Heart right ventricle (tissue), 16 donors: ENCODE results near the gene WT1. TPM values are rescaled to one million over a fixed set of nuclear protein-coding genes. Genes with fewer than 3 reads are reported as not detected.

ENCODE experiments used
- ATAC-seq, 8 donors: fragments of 200-7000 bp; cut with Tn5 transposase; one replicate each; pipeline ENCODE4 v1.9.1; 2020; ENCODE audit warnings: mild to moderate bottlenecking in 8 of 8, moderate library complexity in 8 of 8, moderate number of reproducible peaks in 1 of 8
- DNase-seq, 2 donors: peaks; one replicate each; pipeline ENCODE4 v3.0.0-alpha.2; 2020
- H3K27ac ChIP-seq, 10 donors: fragments of 200-600 bp; sonication (generic) in 2 of 10; one replicate each; pipeline versions ENCODE4 v1.5.0 to v1.8.0; 2020 to 2022; ENCODE audit warnings: mild to moderate bottlenecking in 3 of 10
- H3K27me3 ChIP-seq, 7 donors: fragments of 200-600 bp; one replicate each; pipeline ENCODE4 v1.8.0; 2021 to 2022; ENCODE audit warnings: mild to moderate bottlenecking in 2 of 7
- H3K36me3 ChIP-seq, 9 donors: fragments of 200-600 bp; sonication (generic) in 1 of 9; one replicate each; pipeline versions ENCODE4 v1.5.0 to v1.8.0; 2020 to 2022; ENCODE audit warnings: mild to moderate bottlenecking in 2 of 9
- H3K4me1 ChIP-seq, 9 donors: fragments of 200-600 bp; sonication (generic) in 1 of 9; one replicate each; pipeline versions ENCODE4 v1.5.0 to v1.8.0; 2020 to 2022; ENCODE audit warnings: mild to moderate bottlenecking in 4 of 9
- H3K4me3 ChIP-seq, 10 donors: fragments of 200-600 bp; sonication (generic) in 2 of 10; one replicate each; pipeline versions ENCODE4 v1.5.0 to v1.8.0; 2020 to 2022; ENCODE audit warnings: mild to moderate bottlenecking in 7 of 10, moderate library complexity in 2 of 10
- H3K9me3 ChIP-seq, 11 donors: fragments of 200-600 bp in 10 of 11; sonication (generic) in 2 of 11; one replicate each; pipeline versions ENCODE4 v1.5.0 to v1.8.0; 2013 to 2022; ENCODE audit warnings: mild to moderate bottlenecking in 2 of 11, control low read depth in 1 of 11, moderate library complexity in 1 of 11
- CTCF ChIP-seq, 9 donors: fragments of 200-600 bp; sonication (generic) in 2 of 9; IDR thresholded peaks; one replicate each; pipeline versions ENCODE4 v1.5.0 to v1.8.0; 2021 to 2022; ENCODE audit warnings: antibody characterized with exemption in 9 of 9, mild to moderate bottlenecking in 5 of 9, moderate library complexity in 1 of 9
- WGBS, 2 donors: extraction: QIAGEN DNeasy Blood & Tissue Kit; methylation state at CpG; one replicate each; pipeline ENCODE4 v1.1.7; 2013; ENCODE audit warnings: inconsistent platforms in 1 of 2; 5-methylcytosine and 5-hydroxymethylcytosine counted together
- intact Hi-C, 10 donors: fragments of 100-400 bp; cut with DNase I; formaldehyde crosslinking; loops; one replicate each; pipeline versions ENCODE4 v1.11.1 to v1.14.2; 2022
- polyA plus RNA-seq, 2 donors: library from polyadenylated mRNA; stranded (reverse); fragments of 200-250 nt; gene quantifications; one replicate each; pipeline ENCODE4 v1.2.3, GENCODE V29; 2013
- total RNA-seq, 10 donors: library from RNA; stranded (reverse); fragmentation: NEBNext Ultra II Directional in 3 of 10; extraction: Animal tissue kit (Norgen Biotek cat#: 25700) in 3 of 10; gene quantifications; one replicate each; pipeline versions ENCODE4 v1.2.1 to v1.2.4, GENCODE V29; 2021 to 2023
- donor health status: Arrhythmogenic right ventricular cardiomyopathy.
- donor health status: ischemic (EF 13 %, LVEDD 7.1; RV severe dilation, severe dysfunction).
- donor health status: healthy with polysubstance abuse.
- donor health status: DM: no; HTN: yes; CAD: no.
- donor health status: DM: no; HTN: no; CAD: no.
- donor health status: ischemic (EF 25% LVEDD 6.9; RV normal size, moderate dysfunction).
- donor health status: ischemic (EF 25% LVEDD 5.7; RV mildly dilated, moderate dysfunction).
- donor health status: healthy.
- donor health status: DM: yes; HTN: yes; CAD: no.
- donor health status: Ischemic cardiomyopathy.
- donor health status: ischemic (EF 35%, LVEDD 5.7; RV mildly dilated, moderate dysfunction).
- donor health status: nonischemic (EF 11% LVEDD 7.7; RV severe dilation, severe dysfunction).
- donor health status: DM: yes; HTN: yes; CAD: no.
- donor health status: PGD.
- donor health status: ischemic (EF 29% LVEDD 5.4; RV normal size, mild dysfunction).
- donor health status: nonischemic (EF 23%, LVEDD 6.1; RV moderate dilation, normal function).

WT1 gene
- total and polyA plus RNA-seq, 12 donors, result 1.2 to 4.6 (median 2.8) TPM

GRCh38 chr11:32365192-32365591 is 70.1 kb downstream of the WT1 start:
- intact Hi-C loops, result no loop called here
- H3K9me3 ChIP-seq, result peaks cover 0 to 15% (median 0%) of the 10 kb centered on the region in 11 donors
- DNase-seq (no peak), ATAC-seq (no peak)
- H3K27me3 ChIP-seq, result peaks cover 0 to 20% (median 2%) of the 10 kb centered on the region in 7 donors
- H3K4me1 ChIP-seq, result no peaks in the 10 kb centered on the region
- 86 to 92% methylated on average over 4 of the region's 4 CpGs for WGBS, 2 donors
- no peaks in the 10 kb centered on the region for H3K36me3 ChIP-seq
- H3K4me3 ChIP-seq, result no peak overlapping the region
- H3K27ac ChIP-seq, result no peak overlapping the region
- no peak for TF ChIP-seq CTCF (IDR thresholded peaks at IDR 0.05)

GRCh38 chr11:32358729-32359128 is 76.6 kb downstream of the WT1 start:
- Histone ChIP-seq H3K9me3 (peaks cover 0 to 3% (median 0%) of the 10 kb centered on the region in 11 donors), H3K4me1 (no peaks in the 10 kb centered on the region), H3K27ac (no peak overlapping the region), H3K4me3 (no peak overlapping the region), H3K36me3 (no peaks in the 10 kb centered on the region), H3K27me3 (peaks cover 0 to 38% (median 17%) of the 10 kb centered on the region in 7 donors)
- no peak for DNase-seq
- 47 to 49% methylated on average over 13 of the region's 13 CpGs for WGBS, 2 donors
- TF ChIP-seq CTCF (IDR thresholded peaks at IDR 0.05), result no peak
- intact Hi-C loops, result no loop called here
- no peak for ATAC-seq

GRCh38 chr11:32353884-32354283 is 81.5 kb downstream of the WT1 start:
- Histone ChIP-seq H3K27ac (no peak overlapping the region), H3K36me3 (no peaks in the 10 kb centered on the region), H3K27me3 (peaks cover 0 to 34% (median 31%) of the 10 kb centered on the region in 7 donors), H3K9me3 (no peaks in the 10 kb centered on the region), H3K4me1 (no peaks in the 10 kb centered on the region), H3K4me3 (no peak overlapping the region)
- WGBS, 2 donors, result 65 to 68% methylated on average over 6 of the region's 6 CpGs
- intact Hi-C loops, result loop anchor here in 1 of 10 donors (1.0 kb wide), 1 partner anchor 17 kb away; no protein-coding TSS in a partner anchor
- DNase-seq (no peak), ATAC-seq (no peak)
- TF ChIP-seq CTCF (IDR thresholded peaks at IDR 0.05), result no peak

GRCh38 chr11:32348502-32348901 is 86.8 kb downstream of the WT1 start:
- Histone ChIP-seq H3K36me3 (no peaks in the 10 kb centered on the region), H3K4me3 (no peak overlapping the region), H3K4me1 (no peaks in the 10 kb centered on the region), H3K27me3 (peaks cover 0 to 43% (median 32%) of the 10 kb centered on the region in 7 donors), H3K27ac (no peak overlapping the region), H3K9me3 (no peaks in the 10 kb centered on the region)
- no peak for DNase-seq
- 17 to 22% methylated on average over 1 of the region's 1 CpG for WGBS, 2 donors
- ATAC-seq, result no peak
- TF ChIP-seq CTCF (IDR thresholded peaks at IDR 0.05), result no peak
- intact Hi-C loops, result no loop called here
